Esophagus squamous epithelium (tissue), 5 donors: ENCODE data around the gene MAP3K9. TPM values are rescaled to one million over a fixed set of nuclear protein-coding genes. Genes with fewer than 3 reads are reported as not detected.
A peak's percentile ranks its signal among the peaks of the same experiment; 100 is the strongest.
"Not testable (repeated sequence)": the region's sequence is repeated elsewhere in the genome, so short reads cannot be mapped to it uniquely, and the experiment has no call there.

Experiments used
- DNase-seq: peaks from one replicate; lab custom pipeline; 2025; lab: John Stamatoyannopoulos, UW
- H3K27ac ChIP-seq, 4 donors: fragments of 200-600 bp; sonication (generic); one replicate each; pipeline ENCODE4 v1.5.1; 2016 to 2019; ENCODE audit warnings: mild to moderate bottlenecking in 1 of 4
- H3K27me3 ChIP-seq, 4 donors: fragments of 200-600 bp; sonication (generic); 1 replicate in 3 of 4; 2 replicates in 1 of 4; pipeline versions ENCODE4 v1.5.1 to v1.6.0; 2017 to 2021; ENCODE audit warnings: antibody characterized with exemption in 1 of 4
- H3K36me3 ChIP-seq, 3 donors: fragments of 200-600 bp; sonication (generic); one replicate each; pipeline ENCODE4 v1.5.1; 2016 to 2019
- H3K4me1 ChIP-seq, 3 donors: fragments of 200-600 bp; sonication (generic); one replicate each; pipeline ENCODE4 v1.5.1; 2017 to 2019
- H3K4me3 ChIP-seq, 4 donors: fragments of 200-600 bp; sonication (generic); 1 replicate in 3 of 4; 2 replicates in 1 of 4; pipeline ENCODE4 v1.5.1; 2016 to 2019; ENCODE audit warnings: mild to moderate bottlenecking in 2 of 4, moderate library complexity in 1 of 4
- H3K9me3 ChIP-seq, 3 donors: fragments of 200-600 bp; sonication (generic); one replicate each; pipeline ENCODE4 v1.5.1; 2016 to 2019
- CTCF ChIP-seq, 6 experiments: fragments of 450-650 bp in 4 of 6; fragments of 200-600 bp in 2 of 6; sonication (generic) in 2 of 6; IDR thresholded peaks; one replicate each; pipeline ENCODE4 v1.5.1; 2016 to 2019; ENCODE audit warnings: antibody characterized with exemption in 6 of 6, mild to moderate bottlenecking in 4 of 6, moderate library complexity in 4 of 6
- POLR2A ChIP-seq, 4 donors: fragments of 450-650 bp; IDR thresholded peaks; one replicate each; pipeline ENCODE4 v1.6.1; 2017; ENCODE audit warnings: antibody characterized with exemption in 4 of 4, mild to moderate bottlenecking in 4 of 4, moderate library complexity in 3 of 4
- WGBS, 2 donors: methylation state at CpG; one replicate each; pipeline ENCODE4 v1.1.5; 2018; 5-methylcytosine and 5-hydroxymethylcytosine counted together
- intact Hi-C: fragments of 100-400 bp; cut with DNase I; formaldehyde crosslinking; loops from one replicate; pipeline ENCODE4 v1.15.0; 2022
- total RNA-seq, 4 donors: library from RNA; depleted of rRNA; stranded (reverse); fragments of >200 nt; gene quantifications; one replicate each; pipeline ENCODE4 v1.1.0, GENCODE V29; 2016
- donor health status: DM: yes; HTN: yes; CAD: no.

MAP3K9 gene
- total RNA-seq, 4 donors from 2014 or later: 8.1 to 34.0 (median 14.7) TPM

GRCh38 chr14:70706177-70706576, 103.1 kb downstream of the MAP3K9 start:
- TF ChIP-seq CTCF (IDR thresholded peaks at IDR 0.05): no peak
- no peak for TF ChIP-seq POLR2A (IDR thresholded peaks at IDR 0.05)

GRCh38 chr14:70704960-70705359, 104.4 kb downstream of the MAP3K9 start:
- no peak for TF ChIP-seq POLR2A (IDR thresholded peaks at IDR 0.05)
- no peak for TF ChIP-seq CTCF (IDR thresholded peaks at IDR 0.05)
- H3K27ac ChIP-seq: peak overlapping the region in 2 of 4 donors; percentile 10 to 80

More at GRCh38 chr14:70706177-70706576, 103.1 kb downstream of the MAP3K9 start:
- peak overlapping the region; percentile 40 to 80 (median 67) for H3K27ac ChIP-seq
- H3K36me3 ChIP-seq: no peaks in the 10 kb centered on the region
- H3K4me1 ChIP-seq: peaks cover 0 to 58% (median 6%) of the 10 kb centered on the region in 3 donors
- intact Hi-C loops: no loop called here
- DNase-seq: no peak
- no peaks in the 10 kb centered on the region for H3K9me3 ChIP-seq
- no peak overlapping the region for H3K4me3 ChIP-seq
- H3K27me3 ChIP-seq: no peaks in the 10 kb centered on the region

GRCh38 chr14:70703621-70704168, 105.6 kb downstream of the MAP3K9 start:
- H3K27me3 ChIP-seq, H3K27ac ChIP-seq, H3K9me3 ChIP-seq, H3K36me3 ChIP-seq, intact Hi-C loops, DNase-seq, H3K4me3 ChIP-seq: not testable (repeated sequence)
- H3K4me1 ChIP-seq: peaks cover 0 to 52% (median 3%) of the 10 kb centered on the region in 3 donors
- WGBS, 2 donors: 91 to 100% methylated on average over 1 of the region's 1 CpG

More at GRCh38 chr14:70704960-70705359, 104.4 kb downstream of the MAP3K9 start:
- no peak for DNase-seq
- Histone ChIP-seq H3K4me1 (peaks cover 0 to 63% (median 6%) of the 10 kb centered on the region in 3 donors), H3K9me3 (no peaks in the 10 kb centered on the region), H3K36me3 (no peaks in the 10 kb centered on the region), H3K4me3 (no peak overlapping the region), H3K27me3 (no peaks in the 10 kb centered on the region)
- intact Hi-C loops: no loop called here
- WGBS, 2 donors: 89 to 94% methylated on average over 1 of the region's 1 CpG

- TF ChIP-seq POLR2A (IDR thresholded peaks at IDR 0.05): no peak
- TF ChIP-seq CTCF (IDR thresholded peaks at IDR 0.05): no peak
- 79 to 85% methylated on average over 3 of the region's 3 CpGs for WGBS, 2 donors
- Histone ChIP-seq H3K4me1 (peaks cover 0 to 52% (median 17%) of the 10 kb centered on the region in 3 donors), H3K27me3 (no peaks in the 10 kb centered on the region), H3K4me3 (no peak overlapping the region), H3K9me3 (no peaks in the 10 kb centered on the region), H3K27ac (peak overlapping the region in 3 of 4 donors; percentile 63 to 81 (median 74)), H3K36me3 (no peaks in the 10 kb centered on the region)
- DNase-seq: no peak
- intact Hi-C loops: no loop called here
Observed at GRCh38 chr14:70702161-70702560, 107.2 kb downstream of the MAP3K9 start.

GRCh38 chr14:70701610-70702009, 107.7 kb downstream of the MAP3K9 start:
- DNase-seq: no peak
- Histone ChIP-seq H3K27me3 (no peaks in the 10 kb centered on the region), H3K36me3 (no peaks in the 10 kb centered on the region), H3K27ac (peak overlapping the region in 3 of 4 donors; percentile 63 to 81 (median 74)), H3K4me1 (peaks cover 0 to 50% (median 15%) of the 10 kb centered on the region in 3 donors), H3K9me3 (no peaks in the 10 kb centered on the region), H3K4me3 (peak overlapping the region in 1 of 4 donors; percentile 11)
- TF ChIP-seq POLR2A (IDR thresholded peaks at IDR 0.05) (no peak), CTCF (IDR thresholded peaks at IDR 0.05) (no peak)
- intact Hi-C loops: no loop called here
